Neural cell (in vitro differentiated cells): ENCODE data around the gene SHB.

Experiments
- EP300 ChIP-seq: fragments of 450-650 bp; conservative IDR thresholded peaks from 2 replicates; pipeline ENCODE4 v1.6.1; 2014; ENCODE audit warnings: antibody characterized with exemption, mild to moderate bottlenecking, moderate library complexity; ENCODE audit not compliant: poor library complexity, severe bottlenecking
- MXI1 ChIP-seq: fragments of 450-650 bp; conservative IDR thresholded peaks from 2 replicates; pipeline ENCODE4 v1.6.1; 2014; ENCODE audit warnings: antibody characterized with exemption, mild to moderate bottlenecking; ENCODE audit not compliant: poor library complexity, severe bottlenecking
- TF ChIP-seq, protein P1 (sequence below): fragments of 450-650 bp; IDR thresholded peaks from 2 replicates; pipeline ENCODE4 v1.5.1; 2014; ENCODE audit warnings: antibody characterized with exemption, mild to moderate bottlenecking, moderate library complexity; ENCODE audit not compliant: poor library complexity, severe bottlenecking

DNA sequence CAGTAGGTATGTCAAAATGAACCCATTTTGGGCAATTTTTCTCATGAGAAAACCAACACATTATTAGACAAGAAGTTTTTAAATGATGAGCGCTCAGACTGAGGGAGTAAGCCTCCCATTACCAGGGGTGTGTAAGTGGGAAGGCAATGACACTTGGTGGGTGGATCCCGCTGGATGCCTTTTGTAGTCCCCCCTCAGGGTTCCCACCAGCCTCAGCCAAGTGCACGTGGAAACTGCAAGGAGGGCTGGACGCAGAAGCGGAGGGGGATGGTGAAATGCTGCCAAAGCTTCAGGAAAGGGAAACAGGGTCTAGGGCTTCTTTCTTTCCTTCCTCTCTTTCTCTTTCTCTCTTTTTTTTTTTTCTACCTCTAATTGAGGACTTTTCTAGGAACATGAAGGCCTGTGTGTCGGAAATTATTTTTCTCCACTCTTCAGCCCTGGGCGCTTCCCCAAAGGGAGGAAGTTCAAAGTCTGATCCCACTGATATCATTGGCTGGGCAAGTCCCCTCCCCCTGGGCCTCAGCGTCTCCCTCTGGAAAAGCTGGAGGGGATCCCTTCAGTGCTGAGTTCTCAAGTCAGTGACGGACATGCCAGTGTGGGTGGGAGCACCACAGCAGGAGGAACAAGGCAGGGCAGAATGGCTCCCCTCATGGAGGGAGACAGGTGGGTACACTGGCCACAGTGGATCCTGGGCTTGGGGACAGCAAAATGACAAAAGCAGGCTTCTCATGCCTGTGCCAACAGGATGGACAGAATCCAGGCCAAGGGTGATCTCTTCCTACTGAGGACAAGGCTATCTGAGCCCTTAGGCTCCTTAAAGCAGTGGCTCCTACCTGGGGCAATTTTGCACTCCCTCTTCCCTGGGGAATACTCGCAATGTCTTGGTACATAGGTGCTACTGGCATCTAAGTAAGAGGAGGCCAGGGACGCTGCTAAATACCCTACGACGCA, 141.2 kb downstream of the SHB start:
- TF ChIP-seq, protein P1, sequence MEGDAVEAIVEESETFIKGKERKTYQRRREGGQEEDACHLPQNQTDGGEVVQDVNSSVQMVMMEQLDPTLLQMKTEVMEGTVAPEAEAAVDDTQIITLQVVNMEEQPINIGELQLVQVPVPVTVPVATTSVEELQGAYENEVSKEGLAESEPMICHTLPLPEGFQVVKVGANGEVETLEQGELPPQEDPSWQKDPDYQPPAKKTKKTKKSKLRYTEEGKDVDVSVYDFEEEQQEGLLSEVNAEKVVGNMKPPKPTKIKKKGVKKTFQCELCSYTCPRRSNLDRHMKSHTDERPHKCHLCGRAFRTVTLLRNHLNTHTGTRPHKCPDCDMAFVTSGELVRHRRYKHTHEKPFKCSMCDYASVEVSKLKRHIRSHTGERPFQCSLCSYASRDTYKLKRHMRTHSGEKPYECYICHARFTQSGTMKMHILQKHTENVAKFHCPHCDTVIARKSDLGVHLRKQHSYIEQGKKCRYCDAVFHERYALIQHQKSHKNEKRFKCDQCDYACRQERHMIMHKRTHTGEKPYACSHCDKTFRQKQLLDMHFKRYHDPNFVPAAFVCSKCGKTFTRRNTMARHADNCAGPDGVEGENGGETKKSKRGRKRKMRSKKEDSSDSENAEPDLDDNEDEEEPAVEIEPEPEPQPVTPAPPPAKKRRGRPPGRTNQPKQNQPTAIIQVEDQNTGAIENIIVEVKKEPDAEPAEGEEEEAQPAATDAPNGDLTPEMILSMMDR = no peak
- TF ChIP-seq MXI1 (no peak), EP300 (no peak)
